Fibroblast of lung (primary cell): Measurements from ENCODE around the gene PTPN7. TPM values are rescaled to one million over a fixed set of nuclear protein-coding genes. Genes with fewer than 3 reads are reported as not detected.

ENCODE experiments used
- DNase-seq, 2 donors: peaks; one replicate each; pipeline versions ENCODE4 v3.0.0 to v3.0.0-alpha.2; 2010; ENCODE audit warnings: low read depth in 2 of 2
- H2AFZ ChIP-seq: 2 replicates; pipeline ENCODE4 v1.5.1; 2012; ENCODE audit warnings: low read length, control low read depth, inconsistent platforms
- H3K27ac ChIP-seq: 2 replicates; pipeline ENCODE4 v1.5.1; 2011; ENCODE audit warnings: low read length, control low read depth; ENCODE audit not compliant: insufficient read depth
- H3K27me3 ChIP-seq: 2 replicates; pipeline ENCODE4 v1.5.1; 2011; ENCODE audit warnings: mild to moderate bottlenecking, low read length; ENCODE audit not compliant: control insufficient read depth, insufficient read depth
- H3K36me3 ChIP-seq: 2 replicates; pipeline ENCODE4 v1.5.1; 2011; ENCODE audit warnings: low read length; ENCODE audit not compliant: control insufficient read depth, insufficient read depth
- H3K4me1 ChIP-seq: 2 replicates; pipeline ENCODE4 v1.5.1; 2011; ENCODE audit warnings: low read length; ENCODE audit not compliant: control insufficient read depth, insufficient read depth; ENCODE audit errors: extremely low read depth
- H3K4me2 ChIP-seq: 2 replicates; pipeline ENCODE4 v1.5.1; 2011; ENCODE audit warnings: low read length, control low read depth; ENCODE audit not compliant: insufficient read depth; ENCODE audit errors: extremely low read depth
- H3K4me3 ChIP-seq, 4 experiments: fragments of 200-600 bp in 1 of 4; sonication (generic) in 1 of 4; replicated peaks in 1 of 4; 2 replicates each; pipeline ENCODE4 v1.5.1; 2011 to 2016; ENCODE audit warnings: low read length in 4 of 4, low read depth in 3 of 4, mild to moderate bottlenecking in 3 of 4, control low read depth in 2 of 4, inconsistent platforms in 1 of 4, mixed read lengths in 1 of 4; ENCODE audit not compliant: insufficient read depth in 1 of 4; ENCODE audit errors: control extremely low read depth in 1 of 4
- H3K79me2 ChIP-seq: 2 replicates; pipeline ENCODE4 v1.5.1; 2012; ENCODE audit warnings: mild to moderate bottlenecking, low read length, inconsistent platforms; ENCODE audit not compliant: control insufficient read depth, insufficient read depth
- H3K9ac ChIP-seq: 2 replicates; pipeline ENCODE4 v1.5.1; 2011; ENCODE audit warnings: mild to moderate bottlenecking, low read length, control low read depth; ENCODE audit not compliant: insufficient read depth
- H3K9me3 ChIP-seq: 2 replicates; pipeline ENCODE4 v1.5.1; 2012; ENCODE audit warnings: low read depth, low read length; ENCODE audit not compliant: control insufficient read depth, insufficient read depth
- H4K20me1 ChIP-seq: 2 replicates; pipeline ENCODE4 v1.5.1; 2011; ENCODE audit warnings: low read length; ENCODE audit not compliant: control insufficient read depth, insufficient read depth; ENCODE audit errors: extremely low read depth
- CTCF ChIP-seq, 2 donors: IDR thresholded peaks in 1 of 2; conservative IDR thresholded peaks in 1 of 2; 1 replicate in 1 of 2; 2 replicates in 1 of 2; pipeline ENCODE4 v1.5.1; 2011 to 2012; ENCODE audit warnings: low read length in 2 of 2, control low read depth in 1 of 2, inconsistent platforms in 1 of 2, low read depth in 1 of 2, mild to moderate bottlenecking in 1 of 2
- EZH2 ChIP-seq: IDR thresholded peaks from 2 replicates; pipeline ENCODE4 v1.5.1; 2012; ENCODE audit warnings: low read length, control low read depth, mild to moderate bottlenecking; ENCODE audit errors: missing control alignments
- polyA plus RNA-seq, 2 donors: library from polyadenylated mRNA; depleted of rRNA in 1 of 2; stranded (reverse) in 1 of 2; unstranded in 1 of 2; fragments of >200 nt; gene quantifications; 2 replicates each; pipeline ENCODE4 v1.2.1, GENCODE V29; 2011 to 2012; ENCODE audit warnings: missing spikeins in 1 of 2
- total RNA-seq: library from RNA; depleted of rRNA; stranded (reverse); fragments of >200 nt; gene quantifications from 2 replicates; pipeline ENCODE4 v1.2.1, GENCODE V29; 2014

The PTPN7 gene
- total and polyA plus RNA-seq, 2 donors (not counting 1 experiment from before 2014, with no cell fraction given) = not detected

DNA sequence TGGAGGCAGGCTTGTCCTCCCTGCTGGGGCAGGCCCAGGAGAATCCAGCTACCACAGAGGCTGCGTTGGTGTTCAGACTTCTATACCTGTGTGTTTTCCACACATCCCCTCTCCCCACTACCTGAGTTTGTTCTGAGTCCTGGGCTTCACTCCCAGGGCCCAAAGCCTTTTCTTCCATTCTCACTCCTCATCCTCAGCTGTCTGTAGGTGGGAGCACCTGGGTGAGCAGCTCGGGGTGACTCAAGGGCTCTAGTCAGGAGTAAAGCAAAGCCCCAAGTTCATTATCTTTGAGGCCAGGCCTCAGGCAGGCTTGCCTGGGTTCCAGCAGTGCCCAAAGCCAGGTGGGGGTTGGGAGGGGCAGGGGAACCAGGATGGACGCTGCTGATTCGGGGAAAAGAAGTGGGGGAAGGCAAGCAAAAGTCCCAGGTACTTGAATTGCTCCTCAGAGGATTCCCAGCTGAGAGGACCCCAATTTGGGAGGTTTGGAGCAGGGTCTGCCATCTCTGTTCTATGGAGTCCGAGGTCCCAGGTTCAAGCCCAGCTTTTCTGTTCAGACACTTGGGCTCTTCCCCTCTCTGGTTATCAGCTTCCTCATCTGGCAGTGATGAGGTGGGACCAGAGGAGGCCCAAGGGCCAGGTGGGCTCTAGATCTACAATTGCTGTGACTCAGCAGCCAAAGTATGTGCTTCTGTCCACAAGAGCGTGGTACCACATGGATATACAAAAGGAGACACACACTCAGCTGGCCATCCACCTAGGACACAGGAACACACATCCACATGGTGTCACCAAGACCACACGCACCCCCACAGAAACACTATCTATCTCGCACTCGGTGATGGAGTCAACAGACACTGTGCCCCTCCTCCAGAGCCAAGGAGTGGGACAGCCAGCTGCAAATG, 5.8 kb upstream of the PTPN7 start:
- Histone ChIP-seq H3K27me3 (peaks cover 12% of the 10 kb centered on the region), H3K4me1 (no peaks in the 10 kb centered on the region), H3K4me3 (no peak overlapping the region), H4K20me1 (no peaks in the 10 kb centered on the region), H2AFZ (no peak overlapping the region), H3K4me2 (no peak overlapping the region), H3K9ac (no peak overlapping the region), H3K79me2 (no peaks in the 10 kb centered on the region), H3K36me3 (no peaks in the 10 kb centered on the region), H3K9me3 (no peaks in the 10 kb centered on the region), H3K27ac (no peak overlapping the region)
- peak in 1 of 2 donors; percentile 26 for DNase-seq
- TF ChIP-seq CTCF (conservative IDR thresholded peaks at IDR 0.05 in 1 of 2, IDR thresholded peaks at IDR 0.05 in 1 of 2; ENCODE audit: low read depth in 1 of 2, low read length in 2 of 2) = no peak
- TF ChIP-seq EZH2 = no peak

GRCh38 chr1:202165267-202165941, 5.0 kb upstream of the PTPN7 start:
- Histone ChIP-seq H2AFZ (no peak overlapping the region), H3K4me1 (no peaks in the 10 kb centered on the region), H3K36me3 (no peaks in the 10 kb centered on the region), H3K79me2 (no peaks in the 10 kb centered on the region), H3K4me2 (no peak overlapping the region), H4K20me1 (no peaks in the 10 kb centered on the region), H3K9me3 (no peaks in the 10 kb centered on the region), H3K9ac (no peak overlapping the region), H3K4me3 (no peak overlapping the region), H3K27ac (no peak overlapping the region), H3K27me3 (peaks cover 15% of the 10 kb centered on the region)
- no peak for DNase-seq
- TF ChIP-seq EZH2 (no peak), CTCF (conservative IDR thresholded peaks at IDR 0.05 in 1 of 2, IDR thresholded peaks at IDR 0.05 in 1 of 2; ENCODE audit: low read depth in 1 of 2, low read length in 2 of 2) (no peak)

DNA sequence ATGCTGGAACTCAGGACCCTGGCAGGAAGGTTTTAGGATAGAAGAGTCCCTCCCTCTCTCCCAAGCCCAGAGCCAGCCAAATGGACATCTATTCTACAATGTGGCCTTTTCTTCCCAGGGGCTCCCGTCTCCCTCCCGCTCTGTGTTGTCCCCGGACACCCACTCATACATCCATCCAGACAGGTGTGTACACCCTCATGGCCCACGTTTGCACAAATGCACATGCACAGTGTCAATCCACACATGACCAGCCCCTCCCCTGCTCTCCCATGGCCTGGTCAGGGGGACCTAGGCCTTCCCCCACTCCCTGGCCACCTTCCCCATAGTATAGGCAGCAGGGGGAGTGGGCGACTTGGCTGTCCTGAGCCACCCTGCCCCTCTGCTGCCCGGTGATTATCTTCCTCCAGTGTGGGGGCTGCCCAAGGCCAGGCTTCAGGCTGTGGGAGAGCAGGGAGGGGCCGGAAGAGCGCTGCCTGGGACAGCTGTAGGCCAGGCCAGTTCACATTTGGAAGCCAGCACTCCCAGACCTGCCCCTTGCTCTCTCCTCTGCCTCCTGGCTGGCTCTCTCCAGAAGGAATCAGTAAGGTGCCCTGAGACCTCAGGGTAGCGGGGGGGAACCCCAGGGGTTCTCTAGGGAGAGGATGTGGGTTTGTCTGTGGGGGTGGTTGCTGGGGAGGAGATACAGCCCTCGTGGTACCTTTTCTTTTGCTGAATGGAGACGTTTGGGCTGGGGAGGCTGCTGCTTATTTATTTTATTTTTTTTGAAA, 4.1 kb upstream of the PTPN7 start:
- no peak for DNase-seq
- no peak overlapping the region for H3K4me2 ChIP-seq

More for the DNA sequence above, 4.1 kb upstream of the PTPN7 start:
- no peak overlapping the region for H3K27ac ChIP-seq
- H3K79me2 ChIP-seq = no peaks in the 10 kb centered on the region
- no peak overlapping the region for H3K4me3 ChIP-seq
- TF ChIP-seq EZH2 (no peak), CTCF (conservative IDR thresholded peaks at IDR 0.05 in 1 of 2, IDR thresholded peaks at IDR 0.05 in 1 of 2; ENCODE audit: low read depth in 1 of 2, low read length in 2 of 2) (no peak)
- H4K20me1 ChIP-seq = no peaks in the 10 kb centered on the region
- H3K9ac ChIP-seq = no peak overlapping the region
- peaks cover 15% of the 10 kb centered on the region for H3K27me3 ChIP-seq
- no peak overlapping the region for H2AFZ ChIP-seq
- H3K4me1 ChIP-seq = no peaks in the 10 kb centered on the region
- H3K9me3 ChIP-seq = no peaks in the 10 kb centered on the region
- no peaks in the 10 kb centered on the region for H3K36me3 ChIP-seq
